PC-9 (cell line): ENCODE data around the gene CXCL8.

ENCODE experiments used
- EZH2 ChIP-seq: fragments of 200-600 bp; sonication (generic); IDR thresholded peaks from 2 replicates; pipeline ENCODE4 v1.8.0; 2017; ENCODE audit warnings: antibody characterized with exemption, low read depth
- TF ChIP-seq, protein P1 (sequence below): fragments of 200-600 bp; sonication (generic); conservative IDR thresholded peaks from 2 replicates; pipeline ENCODE4 v1.6.1; 2017; ENCODE audit warnings: mixed run types, antibody characterized with exemption, mild to moderate bottlenecking, moderate library complexity

DNA sequence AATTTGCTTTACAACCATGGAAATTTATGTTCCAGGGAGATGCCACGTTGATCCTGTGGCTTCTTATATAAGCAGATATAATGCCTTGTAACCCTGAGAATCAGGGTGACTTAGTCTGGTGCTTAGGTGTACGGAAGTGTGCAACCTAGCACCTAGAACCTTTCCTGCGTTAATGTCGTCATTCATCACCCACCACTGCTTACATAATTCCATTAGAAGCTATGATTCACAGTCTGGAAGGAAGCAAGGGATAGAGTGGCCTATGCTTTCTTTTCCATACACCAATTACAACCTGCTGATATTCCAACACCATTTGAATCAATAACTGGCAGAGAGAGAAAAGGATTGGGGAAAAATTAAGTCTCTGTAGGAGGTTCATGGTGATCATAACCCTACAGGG lies 17.3 kb upstream of the CXCL8 start:
- no peak for TF ChIP-seq EZH2
- TF ChIP-seq, protein P1, sequence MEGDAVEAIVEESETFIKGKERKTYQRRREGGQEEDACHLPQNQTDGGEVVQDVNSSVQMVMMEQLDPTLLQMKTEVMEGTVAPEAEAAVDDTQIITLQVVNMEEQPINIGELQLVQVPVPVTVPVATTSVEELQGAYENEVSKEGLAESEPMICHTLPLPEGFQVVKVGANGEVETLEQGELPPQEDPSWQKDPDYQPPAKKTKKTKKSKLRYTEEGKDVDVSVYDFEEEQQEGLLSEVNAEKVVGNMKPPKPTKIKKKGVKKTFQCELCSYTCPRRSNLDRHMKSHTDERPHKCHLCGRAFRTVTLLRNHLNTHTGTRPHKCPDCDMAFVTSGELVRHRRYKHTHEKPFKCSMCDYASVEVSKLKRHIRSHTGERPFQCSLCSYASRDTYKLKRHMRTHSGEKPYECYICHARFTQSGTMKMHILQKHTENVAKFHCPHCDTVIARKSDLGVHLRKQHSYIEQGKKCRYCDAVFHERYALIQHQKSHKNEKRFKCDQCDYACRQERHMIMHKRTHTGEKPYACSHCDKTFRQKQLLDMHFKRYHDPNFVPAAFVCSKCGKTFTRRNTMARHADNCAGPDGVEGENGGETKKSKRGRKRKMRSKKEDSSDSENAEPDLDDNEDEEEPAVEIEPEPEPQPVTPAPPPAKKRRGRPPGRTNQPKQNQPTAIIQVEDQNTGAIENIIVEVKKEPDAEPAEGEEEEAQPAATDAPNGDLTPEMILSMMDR, result no peak
